Astrocyte (in vitro differentiated cells and primary cell): ENCODE data around the gene ST6GALNAC4. TPM values are rescaled to one million over a fixed set of nuclear protein-coding genes. Genes with fewer than 3 reads are reported as not detected.

Experiments
- DNase-seq: peaks from one replicate; pipeline ENCODE4 v3.0.0-alpha.2; 2010; ENCODE audit warnings: low read depth
- FAIRE-seq: peaks from 2 replicates; lab custom pipeline; 2011; peaks lifted over from hg19 to GRCh38; lab: Jason Lieb, UNC
- H2AFZ ChIP-seq: 2 replicates; pipeline ENCODE4 v1.6.0; 2012; ENCODE audit warnings: low read depth, low read length, inconsistent platforms
- H3K27ac ChIP-seq: 2 replicates; pipeline ENCODE4 v1.5.1; 2011; ENCODE audit warnings: low read depth, low read length, inconsistent platforms
- H3K27me3 ChIP-seq: 2 replicates; pipeline ENCODE4 v1.6.0; 2011; ENCODE audit warnings: low read length, inconsistent platforms; ENCODE audit not compliant: insufficient read depth
- H3K36me3 ChIP-seq: 2 replicates; pipeline ENCODE4 v1.5.1; 2011; ENCODE audit warnings: low read length, inconsistent platforms; ENCODE audit not compliant: insufficient read depth
- H3K4me1 ChIP-seq: 2 replicates; pipeline ENCODE4 v1.5.1; 2011; ENCODE audit warnings: low read length, inconsistent platforms; ENCODE audit not compliant: insufficient read depth
- H3K4me2 ChIP-seq: 2 replicates; pipeline ENCODE4 v1.6.0; 2012; ENCODE audit warnings: low read length, inconsistent platforms
- H3K4me3 ChIP-seq: 2 replicates; pipeline ENCODE4 v1.5.1; 2011; ENCODE audit warnings: low read depth, mild to moderate bottlenecking, low read length, inconsistent platforms; ENCODE audit not compliant: insufficient read depth
- H3K79me2 ChIP-seq: 2 replicates; pipeline ENCODE4 v1.6.0; 2012; ENCODE audit warnings: mild to moderate bottlenecking, low read length, inconsistent platforms; ENCODE audit not compliant: insufficient read depth
- H3K9ac ChIP-seq: 2 replicates; pipeline ENCODE4 v1.6.0; 2012; ENCODE audit warnings: mild to moderate bottlenecking, low read length, inconsistent platforms
- H3K9me3 ChIP-seq: 2 replicates; pipeline ENCODE4 v1.5.1; 2012; ENCODE audit warnings: low read depth, mild to moderate bottlenecking, low read length, inconsistent platforms; ENCODE audit not compliant: insufficient read depth
- H4K20me1 ChIP-seq: 2 replicates; pipeline ENCODE4 v1.6.0; 2012; ENCODE audit warnings: low read length, inconsistent platforms; ENCODE audit not compliant: insufficient read depth
- H3K27ac Mint-ChIP-seq: one replicate; pipeline ENCODE4 v1.8.0; 2021; ENCODE audit warnings: mild to moderate bottlenecking, mixed read lengths; ENCODE audit not compliant: unreplicated experiment
- H3K27me3 Mint-ChIP-seq: one replicate; pipeline ENCODE4 v1.8.0; 2021; ENCODE audit warnings: low read depth, mixed read lengths; ENCODE audit not compliant: unreplicated experiment
- H3K36me3 Mint-ChIP-seq: one replicate; pipeline ENCODE4 v1.8.0; 2021; ENCODE audit warnings: low read depth, mixed read lengths; ENCODE audit not compliant: unreplicated experiment
- H3K4me1 Mint-ChIP-seq: one replicate; pipeline ENCODE4 v1.8.0; 2021; ENCODE audit warnings: low read depth, mixed read lengths; ENCODE audit not compliant: unreplicated experiment
- H3K4me3 Mint-ChIP-seq: one replicate; pipeline ENCODE4 v1.8.0; 2021; ENCODE audit warnings: mild to moderate bottlenecking, moderate library complexity, mixed read lengths; ENCODE audit not compliant: unreplicated experiment
- H3K9me3 Mint-ChIP-seq: one replicate; pipeline ENCODE4 v1.8.0; 2021; ENCODE audit warnings: mild to moderate bottlenecking, mixed read lengths; ENCODE audit not compliant: unreplicated experiment
- EZH2 ChIP-seq: IDR thresholded peaks from 2 replicates; pipeline ENCODE4 v1.6.1; 2012; ENCODE audit warnings: mild to moderate bottlenecking, low read length, inconsistent platforms; ENCODE audit not compliant: insufficient read depth
- total RNA-seq: library from RNA; stranded (reverse); gene quantifications from 2 replicates; pipeline ENCODE4 v1.2.1, GENCODE V29; 2021
- TF ChIP-seq, protein P1 (sequence below): IDR thresholded peaks from 2 replicates; pipeline ENCODE4 v1.5.1; 2011; ENCODE audit warnings: low read depth, mild to moderate bottlenecking, inconsistent platforms, low read length, moderate library complexity; ENCODE audit not compliant: insufficient read depth

The ST6GALNAC4 gene
- total RNA-seq, 1 donor from 2014 or later: 14.5 TPM

DNA sequence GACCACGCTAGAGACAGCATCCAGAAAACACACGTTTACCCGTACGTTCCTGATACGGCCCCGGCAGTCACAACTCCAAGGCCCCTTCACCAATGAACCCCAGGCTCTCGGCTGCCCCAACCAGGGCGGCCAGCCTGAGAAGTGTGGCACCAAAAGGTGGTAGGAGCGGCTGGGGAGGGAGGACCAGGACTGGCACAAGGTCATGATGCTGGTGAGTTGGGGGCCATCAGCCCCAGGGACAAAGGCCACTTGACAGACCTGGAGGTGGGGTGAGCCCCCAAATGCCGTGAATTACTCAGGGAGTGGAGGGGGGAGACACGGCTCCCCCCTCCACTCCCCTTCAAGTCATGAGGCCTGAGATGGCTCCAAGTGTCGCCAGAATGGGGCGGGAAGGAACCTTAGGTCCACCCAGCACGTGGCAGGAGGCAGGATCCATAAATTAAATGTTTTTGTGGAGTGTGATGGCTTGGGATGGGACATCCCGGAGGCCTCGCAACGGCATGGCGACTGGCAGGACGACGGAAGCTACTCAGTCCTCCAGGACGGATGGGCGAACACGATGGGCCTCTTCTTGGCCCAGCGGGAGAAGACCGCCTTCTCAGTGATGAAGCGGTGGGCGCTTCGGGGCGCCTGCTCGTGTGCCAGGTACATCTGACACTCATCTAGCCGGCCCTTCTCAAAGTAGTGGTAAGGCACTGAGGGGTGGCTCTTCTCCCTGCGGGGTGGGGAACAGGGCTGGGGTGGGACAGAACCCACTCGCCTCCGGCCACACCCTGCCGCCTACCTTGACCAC lies 8.8 kb downstream of the ST6GALNAC4 start:
- peaks cover 7% of the 10 kb centered on the region for H3K4me1 Mint-ChIP-seq
- no peak overlapping the region for H3K4me2 ChIP-seq
- H3K27ac ChIP-seq: no peak overlapping the region
- no peaks in the 10 kb centered on the region for H3K9me3 Mint-ChIP-seq
- peaks cover 12% of the 10 kb centered on the region for H3K36me3 Mint-ChIP-seq
- FAIRE-seq (no peak), DNase-seq (no peak)
- no peaks in the 10 kb centered on the region for H3K79me2 ChIP-seq
- H3K27ac Mint-ChIP-seq: no peak overlapping the region
- TF ChIP-seq, protein P1, sequence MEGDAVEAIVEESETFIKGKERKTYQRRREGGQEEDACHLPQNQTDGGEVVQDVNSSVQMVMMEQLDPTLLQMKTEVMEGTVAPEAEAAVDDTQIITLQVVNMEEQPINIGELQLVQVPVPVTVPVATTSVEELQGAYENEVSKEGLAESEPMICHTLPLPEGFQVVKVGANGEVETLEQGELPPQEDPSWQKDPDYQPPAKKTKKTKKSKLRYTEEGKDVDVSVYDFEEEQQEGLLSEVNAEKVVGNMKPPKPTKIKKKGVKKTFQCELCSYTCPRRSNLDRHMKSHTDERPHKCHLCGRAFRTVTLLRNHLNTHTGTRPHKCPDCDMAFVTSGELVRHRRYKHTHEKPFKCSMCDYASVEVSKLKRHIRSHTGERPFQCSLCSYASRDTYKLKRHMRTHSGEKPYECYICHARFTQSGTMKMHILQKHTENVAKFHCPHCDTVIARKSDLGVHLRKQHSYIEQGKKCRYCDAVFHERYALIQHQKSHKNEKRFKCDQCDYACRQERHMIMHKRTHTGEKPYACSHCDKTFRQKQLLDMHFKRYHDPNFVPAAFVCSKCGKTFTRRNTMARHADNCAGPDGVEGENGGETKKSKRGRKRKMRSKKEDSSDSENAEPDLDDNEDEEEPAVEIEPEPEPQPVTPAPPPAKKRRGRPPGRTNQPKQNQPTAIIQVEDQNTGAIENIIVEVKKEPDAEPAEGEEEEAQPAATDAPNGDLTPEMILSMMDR: no peak
- TF ChIP-seq EZH2: no peak
- H3K4me1 ChIP-seq: peaks cover 5% of the 10 kb centered on the region
- H3K27me3 ChIP-seq: no peaks in the 10 kb centered on the region
- no peak overlapping the region for H2AFZ ChIP-seq
- H3K36me3 ChIP-seq: peaks cover 3% of the 10 kb centered on the region
- no peaks in the 10 kb centered on the region for H3K9me3 ChIP-seq
- H3K4me3 Mint-ChIP-seq: no peak overlapping the region
- no peak overlapping the region for H3K4me3 ChIP-seq
- peaks cover 5% of the 10 kb centered on the region for H3K27me3 Mint-ChIP-seq
- H3K9ac ChIP-seq: no peak overlapping the region
- no peaks in the 10 kb centered on the region for H4K20me1 ChIP-seq

DNA sequence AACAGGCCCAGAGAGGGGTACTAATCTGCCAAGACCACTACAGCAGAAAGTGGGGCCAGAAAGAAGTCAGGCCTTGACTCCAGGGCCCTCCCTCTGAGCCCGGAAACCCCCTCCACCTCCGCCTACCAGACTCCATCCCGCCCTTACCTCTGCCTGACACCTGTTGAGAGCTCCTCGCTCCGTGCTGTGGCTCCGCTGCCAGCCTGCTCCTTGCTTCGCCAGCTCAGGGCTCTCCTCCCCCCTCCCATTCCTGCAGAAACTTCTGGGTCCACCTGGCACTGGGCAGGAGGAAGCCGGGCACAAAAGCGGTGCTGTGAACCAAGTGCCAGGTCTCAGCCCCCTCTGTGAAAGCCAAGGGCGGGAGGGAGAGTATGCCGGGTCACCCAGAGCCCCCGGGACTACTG lies 11.1 kb downstream of the ST6GALNAC4 start:
- DNase-seq: no peak
- Histone ChIP-seq H2AFZ (no peak overlapping the region), H3K36me3 (no peaks in the 10 kb centered on the region), H3K27ac (no peak overlapping the region), H3K4me2 (no peak overlapping the region), H3K27me3 (no peaks in the 10 kb centered on the region), H3K9me3 (no peaks in the 10 kb centered on the region), H3K79me2 (no peaks in the 10 kb centered on the region), H3K4me3 (no peak overlapping the region), H4K20me1 (no peaks in the 10 kb centered on the region), H3K9ac (no peak overlapping the region), H3K4me1 (peaks cover 5% of the 10 kb centered on the region)
- H3K4me1 Mint-ChIP-seq: peaks cover 7% of the 10 kb centered on the region
- H3K9me3 Mint-ChIP-seq: no peaks in the 10 kb centered on the region
- FAIRE-seq: no peak
- H3K36me3 Mint-ChIP-seq: peaks cover 2% of the 10 kb centered on the region
- TF ChIP-seq, protein P1: no peak
- TF ChIP-seq EZH2: no peak
- no peak overlapping the region for H3K4me3 Mint-ChIP-seq
- H3K27ac Mint-ChIP-seq: no peak overlapping the region
- peaks cover 4% of the 10 kb centered on the region for H3K27me3 Mint-ChIP-seq
